Iris pigment epithelial cell (primary cell): ENCODE results near the gene HYAL4.
"Not testable (repeated sequence)": the region's sequence is repeated elsewhere in the genome, so short reads cannot be mapped to it uniquely, and the experiment has no call there.

Source experiments
- DNase-seq: peaks from one replicate; pipeline ENCODE4 v3.0.0-alpha.2; 2011; ENCODE audit warnings: low read depth

Gene HYAL4

GRCh38 chr7:123844712-123845219 is at the start of gene HYAL4:
TSS of gene HYAL4 (plus strand) at chr7:123845169. CDS start at chr7:123868274, 23,105 bp downstream.
- no peak for DNase-seq

GRCh38 chr7:123795917-123796316 is 49.1 kb upstream of the HYAL4 start:
- DNase-seq, result no peak

- DNase-seq, result no peak
These were observed 48.4 kb upstream of the HYAL4 start for GRCh38 chr7:123796568-123796967.

GRCh38 chr7:123797673-123798531 is 47.1 kb upstream of the HYAL4 start:
- peak; percentile 95 for DNase-seq

- DNase-seq, result peak; percentile 7
These were observed 46.3 kb upstream of the HYAL4 start for GRCh38 chr7:123798532-123799188.

GRCh38 chr7:123802249-123802648 is 42.7 kb upstream of the HYAL4 start:
- DNase-seq, result no peak

- no peak for DNase-seq
These were observed 39.7 kb upstream of the HYAL4 start for GRCh38 chr7:123805287-123805686.

- DNase-seq, result no peak
These were observed 35.5 kb upstream of the HYAL4 start for GRCh38 chr7:123809471-123809870.

- peak; percentile 40 for DNase-seq
These were observed 33.9 kb upstream of the HYAL4 start for GRCh38 chr7:123811056-123811455.

GRCh38 chr7:123816916-123817315 is 28.1 kb upstream of the HYAL4 start:
- DNase-seq, result no peak

GRCh38 chr7:123819001-123819400 is 26.0 kb upstream of the HYAL4 start:
- DNase-seq, result no peak

GRCh38 chr7:123819795-123820194 is 25.2 kb upstream of the HYAL4 start:
- DNase-seq, result not testable (repeated sequence)

GRCh38 chr7:123820864-123821263 is 24.1 kb upstream of the HYAL4 start:
- no peak for DNase-seq

GRCh38 chr7:123821320-123821719 is 23.6 kb upstream of the HYAL4 start:
- DNase-seq, result no peak

GRCh38 chr7:123823898-123824753 is 20.8 kb upstream of the HYAL4 start:
- no peak for DNase-seq

- DNase-seq, result no peak
These were observed 20.3 kb upstream of the HYAL4 start for GRCh38 chr7:123824754-123825067.

GRCh38 chr7:123828805-123829204 is 16.2 kb upstream of the HYAL4 start:
- DNase-seq, result no peak

- no peak for DNase-seq
These were observed 8.3 kb upstream of the HYAL4 start for GRCh38 chr7:123836656-123837055.

- DNase-seq, result not testable (repeated sequence)
These were observed 5.9 kb upstream of the HYAL4 start for GRCh38 chr7:123839106-123839505.

GRCh38 chr7:123844142-123844541 is 827 bp upstream of the HYAL4 start:
- DNase-seq, result not testable (repeated sequence)

- DNase-seq, result no peak
These were observed 851 bp downstream of the HYAL4 start for GRCh38 chr7:123845823-123846216.

- peak; percentile 46 for DNase-seq
These were observed 1.4 kb downstream of the HYAL4 start for GRCh38 chr7:123846217-123846891.
